BLaER1 (cell line): ENCODE results near the gene TBC1D30.

Experiments
- H3K27ac ChIP-seq: shearing (Covaris generic); formaldehyde crosslinking; 2 replicates; pipeline ENCODE4 v1.8.1; 2022
- H3K27me3 ChIP-seq: shearing (Covaris generic); formaldehyde crosslinking; 2 replicates; pipeline ENCODE4 v1.8.1; 2022
- H3K36me3 ChIP-seq: shearing (Covaris generic); formaldehyde crosslinking; 2 replicates; pipeline ENCODE4 v1.8.1; 2022
- H3K4me1 ChIP-seq: shearing (Covaris generic); formaldehyde crosslinking; 2 replicates; pipeline ENCODE4 v1.8.1; 2022
- H3K4me2 ChIP-seq: shearing (Covaris generic); formaldehyde crosslinking; 2 replicates; pipeline ENCODE4 v1.8.1; 2022
- H3K4me3 ChIP-seq: shearing (Covaris generic); formaldehyde crosslinking; 2 replicates; pipeline ENCODE4 v1.8.1; 2022
- H3K9ac ChIP-seq: shearing (Covaris generic); formaldehyde crosslinking; 2 replicates; pipeline ENCODE4 v1.8.1; 2022
- H3K9me3 ChIP-seq: shearing (Covaris generic); formaldehyde crosslinking; 2 replicates; pipeline ENCODE4 v1.8.1; 2022
- H4K20me1 ChIP-seq: shearing (Covaris generic); formaldehyde crosslinking; 2 replicates; pipeline ENCODE4 v1.8.1; 2022
- Cebpa-rat ChIP-seq: shearing (Covaris generic); IDR thresholded peaks from 2 replicates; pipeline ENCODE4 v1.8.1; 2022

The TBC1D30 gene

DNA sequence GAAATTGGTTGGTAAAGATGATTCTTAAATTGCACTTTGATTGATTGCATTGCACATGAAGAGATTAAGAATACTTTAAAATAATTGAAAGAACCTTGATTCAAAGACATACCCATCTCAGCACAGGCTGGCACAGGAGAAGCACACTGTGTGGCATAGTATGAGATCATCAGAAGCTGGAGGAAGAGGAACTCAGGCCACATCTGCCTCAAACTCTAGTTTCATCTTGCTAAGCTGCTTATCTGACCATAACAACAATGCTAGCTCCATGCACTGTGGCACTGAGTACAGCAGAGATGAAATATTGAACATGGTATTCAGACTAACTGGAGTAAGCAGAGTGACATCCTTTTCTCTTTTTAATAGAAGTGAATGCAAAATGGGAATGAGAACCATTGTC, 99.1 kb downstream of the TBC1D30 start:
- no peak overlapping the region for H3K4me2 ChIP-seq
- H4K20me1 ChIP-seq, result no peaks in the 10 kb centered on the region
- no peak overlapping the region for H3K9ac ChIP-seq
- no peak overlapping the region for H3K4me3 ChIP-seq
- TF ChIP-seq Cebpa-rat, result no peak
- H3K36me3 ChIP-seq, result no peaks in the 10 kb centered on the region
- no peak overlapping the region for H3K27ac ChIP-seq
- H3K4me1 ChIP-seq, result no peaks in the 10 kb centered on the region
- no peaks in the 10 kb centered on the region for H3K27me3 ChIP-seq
- H3K9me3 ChIP-seq, result no peaks in the 10 kb centered on the region
